Neural progenitor cell (in vitro differentiated cells): Measurements from ENCODE around the gene ZNF664. TPM values are rescaled to one million over a fixed set of nuclear protein-coding genes. Genes with fewer than 3 reads are reported as not detected.

Source experiments
- DNase-seq: peaks from one replicate; pipeline ENCODE4 v3.0.0-alpha.2; 2016; ENCODE audit warnings: low spot score
- H2AFZ ChIP-seq: fragments of 200-600 bp; sonication (generic); replicated peaks from 2 replicates; pipeline ENCODE4 v1.6.1; 2016; ENCODE audit warnings: antibody characterized with exemption
- H3F3A ChIP-seq: fragments of 200-600 bp; sonication (generic); 2 replicates; pipeline ENCODE4 v1.6.1; 2016; ENCODE audit warnings: antibody characterized with exemption, low read depth
- H3K27ac ChIP-seq: fragments of 200-600 bp; sonication (generic); 2 replicates; pipeline ENCODE4 v1.5.1; 2016; ENCODE audit warnings: mild to moderate bottlenecking
- H3K27me3 ChIP-seq: fragments of 200-600 bp; sonication (generic); 2 replicates; pipeline ENCODE4 v1.6.1; 2016; ENCODE audit warnings: mild to moderate bottlenecking, moderate library complexity
- H3K36me3 ChIP-seq: fragments of 200-600 bp; sonication (generic); 2 replicates; pipeline ENCODE4 v1.5.1; 2016
- H3K4me1 ChIP-seq: fragments of 200-600 bp; sonication (generic); 2 replicates; pipeline ENCODE4 v1.6.1; 2016; ENCODE audit warnings: mixed run types
- H3K4me2 ChIP-seq: fragments of 200-600 bp; sonication (generic); 2 replicates; pipeline ENCODE4 v1.6.1; 2016
- H3K4me3 ChIP-seq: fragments of 200-600 bp; sonication (generic); 2 replicates; pipeline ENCODE4 v1.5.1; 2016
- H3K79me2 ChIP-seq: fragments of 200-600 bp; sonication (generic); 2 replicates; pipeline ENCODE4 v1.6.1; 2016; ENCODE audit warnings: low read depth
- H3K9ac ChIP-seq: fragments of 200-600 bp; sonication (generic); 2 replicates; pipeline ENCODE4 v1.6.1; 2016
- H3K9me3 ChIP-seq: fragments of 200-600 bp; sonication (generic); 2 replicates; pipeline ENCODE4 v1.5.1; 2016; ENCODE audit warnings: low read depth
- H4K20me1 ChIP-seq: fragments of 200-600 bp; sonication (generic); 2 replicates; pipeline ENCODE4 v1.6.1; 2016; ENCODE audit warnings: low read depth
- H3K27ac Mint-ChIP-seq: 3 replicates; pipeline ENCODE4 v1.8.0; 2021; ENCODE audit warnings: mixed read lengths
- H3K27me3 Mint-ChIP-seq: 2 replicates; pipeline ENCODE4 v1.8.0; 2022; ENCODE audit warnings: low read depth, mild to moderate bottlenecking, inconsistent platforms, moderate library complexity, mixed read lengths; ENCODE audit not compliant: insufficient read depth
- H3K36me3 Mint-ChIP-seq: 3 replicates; pipeline ENCODE4 v1.8.0; 2021; ENCODE audit warnings: mixed read lengths
- H3K4me1 Mint-ChIP-seq: 3 replicates; pipeline ENCODE4 v1.8.0; 2021; ENCODE audit warnings: mixed read lengths
- H3K4me3 Mint-ChIP-seq: 3 replicates; pipeline ENCODE4 v1.8.0; 2021; ENCODE audit warnings: mild to moderate bottlenecking, moderate library complexity, mixed read lengths
- H3K9me3 Mint-ChIP-seq: 3 replicates; pipeline ENCODE4 v1.8.0; 2020; ENCODE audit warnings: mixed read lengths
- EZH2 ChIP-seq: fragments of 200-600 bp; sonication (generic); IDR thresholded peaks from 2 replicates; pipeline ENCODE4 v1.6.1; 2017; ENCODE audit warnings: antibody characterized with exemption, mild to moderate bottlenecking, moderate library complexity
- EZH2phosphoT487 ChIP-seq: fragments of 200-600 bp; sonication (generic); IDR thresholded peaks from 2 replicates; pipeline ENCODE4 v1.6.1; 2017; ENCODE audit warnings: antibody characterized with exemption
- total RNA-seq: library from RNA; depleted of rRNA; stranded (reverse); fragments of >200 nt; gene quantifications from 2 replicates; pipeline ENCODE4 v1.2.3, GENCODE V29; 2015; ENCODE audit warnings: low replicate concordance
- TF ChIP-seq, protein P1 (sequence below): fragments of 200-600 bp; sonication (generic); IDR thresholded peaks from 2 replicates; pipeline ENCODE4 v1.5.1; 2017; ENCODE audit warnings: antibody characterized with exemption, mild to moderate bottlenecking

The ZNF664 gene
- total RNA-seq, 1 donor from 2014 or later, result 172 TPM

GRCh38 chr12:123982269-123982668 lies 9.3 kb downstream of the ZNF664 start:
- Histone ChIP-seq H3K4me3 (no peak overlapping the region), H2AFZ (no peak overlapping the region), H3K79me2 (peaks cover 95% of the 10 kb centered on the region), H3F3A (peaks cover 11% of the 10 kb centered on the region), H4K20me1 (peaks cover 100% of the 10 kb centered on the region), H3K36me3 (no peaks in the 10 kb centered on the region), H3K4me2 (peak overlapping the region; percentile 12), H3K4me1 (peaks cover 10% of the 10 kb centered on the region), H3K9ac (no peak overlapping the region), H3K27ac (no peak overlapping the region), H3K9me3 (no peaks in the 10 kb centered on the region), H3K27me3 (no peaks in the 10 kb centered on the region)
- no peak overlapping the region for H3K27ac Mint-ChIP-seq
- H3K4me1 Mint-ChIP-seq, result peaks cover 33% of the 10 kb centered on the region
- H3K36me3 Mint-ChIP-seq, result peaks cover 18% of the 10 kb centered on the region
- TF ChIP-seq EZH2phosphoT487 (no peak), EZH2 (no peak)
- TF ChIP-seq, protein P1, sequence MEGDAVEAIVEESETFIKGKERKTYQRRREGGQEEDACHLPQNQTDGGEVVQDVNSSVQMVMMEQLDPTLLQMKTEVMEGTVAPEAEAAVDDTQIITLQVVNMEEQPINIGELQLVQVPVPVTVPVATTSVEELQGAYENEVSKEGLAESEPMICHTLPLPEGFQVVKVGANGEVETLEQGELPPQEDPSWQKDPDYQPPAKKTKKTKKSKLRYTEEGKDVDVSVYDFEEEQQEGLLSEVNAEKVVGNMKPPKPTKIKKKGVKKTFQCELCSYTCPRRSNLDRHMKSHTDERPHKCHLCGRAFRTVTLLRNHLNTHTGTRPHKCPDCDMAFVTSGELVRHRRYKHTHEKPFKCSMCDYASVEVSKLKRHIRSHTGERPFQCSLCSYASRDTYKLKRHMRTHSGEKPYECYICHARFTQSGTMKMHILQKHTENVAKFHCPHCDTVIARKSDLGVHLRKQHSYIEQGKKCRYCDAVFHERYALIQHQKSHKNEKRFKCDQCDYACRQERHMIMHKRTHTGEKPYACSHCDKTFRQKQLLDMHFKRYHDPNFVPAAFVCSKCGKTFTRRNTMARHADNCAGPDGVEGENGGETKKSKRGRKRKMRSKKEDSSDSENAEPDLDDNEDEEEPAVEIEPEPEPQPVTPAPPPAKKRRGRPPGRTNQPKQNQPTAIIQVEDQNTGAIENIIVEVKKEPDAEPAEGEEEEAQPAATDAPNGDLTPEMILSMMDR, result no peak
- peaks cover 4% of the 10 kb centered on the region for H3K27me3 Mint-ChIP-seq
- no peaks in the 10 kb centered on the region for H3K9me3 Mint-ChIP-seq
- H3K4me3 Mint-ChIP-seq, result no peak overlapping the region
- DNase-seq, result no peak

GRCh38 chr12:123983822-123984485 lies 10.9 kb downstream of the ZNF664 start:
- H3K4me3 Mint-ChIP-seq, result no peak overlapping the region
- no peak overlapping the region for H3K9ac ChIP-seq
- no peak for TF ChIP-seq EZH2
- TF ChIP-seq, protein P1, result peak; percentile 68
- peaks cover 33% of the 10 kb centered on the region for H3K4me1 Mint-ChIP-seq
- no peak overlapping the region for H3K27ac Mint-ChIP-seq
- H3K4me1 ChIP-seq, result peaks cover 10% of the 10 kb centered on the region
- H3K27me3 ChIP-seq, result no peaks in the 10 kb centered on the region
- H2AFZ ChIP-seq, result no peak overlapping the region
- H3K79me2 ChIP-seq, result peaks cover 97% of the 10 kb centered on the region
- peaks cover 11% of the 10 kb centered on the region for H3F3A ChIP-seq
- no peak overlapping the region for H3K4me2 ChIP-seq
- peaks cover 4% of the 10 kb centered on the region for H3K27me3 Mint-ChIP-seq
- no peaks in the 10 kb centered on the region for H3K9me3 Mint-ChIP-seq
- peaks cover 7% of the 10 kb centered on the region for H3K36me3 ChIP-seq
- H3K27ac ChIP-seq, result no peak overlapping the region
- peak; percentile 81 for DNase-seq
- H3K4me3 ChIP-seq, result no peak overlapping the region
- H3K36me3 Mint-ChIP-seq, result peaks cover 23% of the 10 kb centered on the region
- H3K9me3 ChIP-seq, result no peaks in the 10 kb centered on the region
- peaks cover 100% of the 10 kb centered on the region for H4K20me1 ChIP-seq

- no peak for TF ChIP-seq EZH2phosphoT487
- TF ChIP-seq EZH2, result no peak
- TF ChIP-seq, protein P1, result no peak
Observed at GRCh38 chr12:123984903-123985302, 11.9 kb downstream of the ZNF664 start.

More at GRCh38 chr12:123984903-123985302, 11.9 kb downstream of the ZNF664 start:
- no peak overlapping the region for H3K4me3 ChIP-seq
- peaks cover 27% of the 10 kb centered on the region for H3K36me3 Mint-ChIP-seq
- H3K9me3 ChIP-seq, result no peaks in the 10 kb centered on the region
- H3K9ac ChIP-seq, result no peak overlapping the region
- no peak overlapping the region for H3K4me2 ChIP-seq
- no peak for DNase-seq
- H3K27me3 Mint-ChIP-seq, result peaks cover 4% of the 10 kb centered on the region
- no peak overlapping the region for H3K27ac Mint-ChIP-seq
- H3K9me3 Mint-ChIP-seq, result no peaks in the 10 kb centered on the region
- no peak overlapping the region for H3K4me3 Mint-ChIP-seq
- peaks cover 97% of the 10 kb centered on the region for H3K79me2 ChIP-seq
- peaks cover 10% of the 10 kb centered on the region for H3K4me1 ChIP-seq
- H3K4me1 Mint-ChIP-seq, result peaks cover 33% of the 10 kb centered on the region
- H4K20me1 ChIP-seq, result peaks cover 100% of the 10 kb centered on the region
- no peak overlapping the region for H2AFZ ChIP-seq
- peaks cover 11% of the 10 kb centered on the region for H3F3A ChIP-seq
- no peak overlapping the region for H3K27ac ChIP-seq
- no peaks in the 10 kb centered on the region for H3K27me3 ChIP-seq
- H3K36me3 ChIP-seq, result peaks cover 7% of the 10 kb centered on the region
